CD4-positive, alpha-beta T cell (primary cell): ENCODE results near the gene CAMK2N1. TPM values are rescaled to one million over a fixed set of nuclear protein-coding genes. Genes with fewer than 3 reads are reported as not detected.

Experiments used
- ATAC-seq: fragments of 200-7000 bp; cut with Tn5 transposase; one replicate; pipeline ENCODE4 v1.10.0; 2022; ENCODE audit warnings: mild to moderate bottlenecking; ENCODE audit not compliant: poor library complexity
- CTCF ChIA-PET: fragments of 350-600 bp; sonication (Branson Sonifier 250); formaldehyde crosslinking; loops from one replicate; lab custom pipeline; 2021; ENCODE audit warnings: antibody characterized with exemption, inconsistent platforms; lab: Charles Lee
- POLR2A ChIA-PET: fragments of 350-600 bp; sonication (Branson Sonifier 250); formaldehyde crosslinking; loops from one replicate; lab custom pipeline; 2021; ENCODE audit warnings: antibody characterized with exemption, inconsistent platforms; lab: Charles Lee
- DNase-seq, 14 experiments: peaks; one replicate each; pipeline ENCODE4 v3.0.0-alpha.2; 2013 to 2020; ENCODE audit warnings: mixed read lengths in 2 of 14
- H3K27ac ChIP-seq, 2 donors: one replicate each; pipeline versions ENCODE4 v1.5.1 to v1.7.0; 2013; ENCODE audit warnings: low read length in 2 of 2, low read depth in 1 of 2, mild to moderate bottlenecking in 1 of 2
- H3K27me3 ChIP-seq, 2 experiments: 1 replicate in 1 of 2; 2 replicates in 1 of 2; pipeline versions ENCODE4 v1.6.1 to v1.7.0; 2013; ENCODE audit warnings: low read length in 2 of 2, control low read depth in 1 of 2, mild to moderate bottlenecking in 1 of 2, moderate library complexity in 1 of 2; ENCODE audit not compliant: insufficient read depth in 2 of 2, control insufficient read depth in 1 of 2
- H3K36me3 ChIP-seq: one replicate; pipeline ENCODE4 v1.6.1; 2013; ENCODE audit warnings: low read length, control low read depth; ENCODE audit not compliant: insufficient read depth
- H3K4me1 ChIP-seq: one replicate; pipeline ENCODE4 v1.6.1; 2013; ENCODE audit warnings: low read length, control low read depth; ENCODE audit not compliant: insufficient read depth
- H3K4me3 ChIP-seq: one replicate; pipeline ENCODE4 v1.5.1; 2013; ENCODE audit warnings: mild to moderate bottlenecking, low read length, moderate library complexity
- H3K9me3 ChIP-seq, 2 experiments: 1 replicate in 1 of 2; 2 replicates in 1 of 2; pipeline versions ENCODE4 v1.6.1 to v1.7.0; 2013; ENCODE audit warnings: low read length in 2 of 2, mild to moderate bottlenecking in 2 of 2, control low read depth in 1 of 2, moderate library complexity in 1 of 2; ENCODE audit not compliant: control insufficient read depth in 1 of 2, insufficient read depth in 1 of 2
- H3K27ac Mint-ChIP-seq: one replicate; pipeline ENCODE4 v1.8.0; 2020; ENCODE audit warnings: mixed read lengths
- H3K27me3 Mint-ChIP-seq: one replicate; pipeline ENCODE4 v1.8.0; 2021; ENCODE audit warnings: mixed read lengths
- H3K36me3 Mint-ChIP-seq: one replicate; pipeline ENCODE4 v1.8.0; 2021; ENCODE audit warnings: low read depth, mixed read lengths
- H3K4me1 Mint-ChIP-seq: one replicate; pipeline ENCODE4 v1.8.0; 2021; ENCODE audit warnings: low read depth, mixed read lengths
- H3K4me3 Mint-ChIP-seq: one replicate; pipeline ENCODE4 v1.8.0; 2020; ENCODE audit warnings: mild to moderate bottlenecking, mixed read lengths
- H3K9me3 Mint-ChIP-seq: one replicate; pipeline ENCODE4 v1.8.0; 2020; ENCODE audit warnings: mixed read lengths
- CTCF ChIP-seq: fragments of 200-600 bp; IDR thresholded peaks from one replicate; pipeline ENCODE4 v1.8.0; 2022; ENCODE audit warnings: antibody characterized with exemption, mild to moderate bottlenecking
- intact Hi-C, 2 experiments: fragments of 100-400 bp; cut with DNase I in 1 of 2; cut with micrococcal nuclease in 1 of 2; formaldehyde crosslinking; loops; one replicate each; pipeline versions ENCODE4 v1.15.1 to v1.9.0; 2023 to 2025; cut with DNase I, micrococcal nuclease
- total RNA-seq, 174 experiments: library from RNA in 2 of 174; stranded (reverse) in 2 of 174; gene quantifications; one replicate each; pipeline ENCODE4 v1.2.3 and lab custom pipeline; 2021 to 2026

CAMK2N1 gene
- total RNA-seq, 2 experiments from 2014 or later = 2.3 TPM

GRCh38 chr1:20507248-20507563, 21.2 kb upstream of the CAMK2N1 start:
- peak overlapping the region; percentile 100 for H3K4me3 ChIP-seq
- CTCF ChIA-PET = no interaction called here
- ATAC-seq = peak; percentile 59
- TF ChIP-seq CTCF = no peak
- Mint-ChIP-seq H3K9me3 (no peaks in the 10 kb centered on the region), H3K27me3 (peaks cover 11% of the 10 kb centered on the region), H3K4me3 (peak overlapping the region; percentile 86), H3K36me3 (peaks cover 34% of the 10 kb centered on the region), H3K27ac (peak overlapping the region; percentile 83), H3K4me1 (peaks cover 30% of the 10 kb centered on the region)
- no peak for DNase-seq
- POLR2A ChIA-PET = interaction anchor here (1.3 kb wide), 3 partner anchors 14 to 127 kb away, joined by 4 to 10 read pairs (median 10); partner anchors contain the start of genes CAMK2N1 and PINK1
- intact Hi-C loops = loop anchor here in 1 of 2 experiments (5.0 kb wide), 3 partner anchors 670 to 1300 kb away; partner anchors contain the start of genes EIF4G3, EMC1 and MRTO4
- no peaks in the 10 kb centered on the region for H3K27me3 ChIP-seq
- H3K4me1 ChIP-seq = peaks cover 25% of the 10 kb centered on the region
- H3K9me3 ChIP-seq = no peaks in the 10 kb centered on the region
- peaks cover 20% of the 10 kb centered on the region for H3K36me3 ChIP-seq
- H3K27ac ChIP-seq = peak overlapping the region; percentile 93 to 98

DNA sequence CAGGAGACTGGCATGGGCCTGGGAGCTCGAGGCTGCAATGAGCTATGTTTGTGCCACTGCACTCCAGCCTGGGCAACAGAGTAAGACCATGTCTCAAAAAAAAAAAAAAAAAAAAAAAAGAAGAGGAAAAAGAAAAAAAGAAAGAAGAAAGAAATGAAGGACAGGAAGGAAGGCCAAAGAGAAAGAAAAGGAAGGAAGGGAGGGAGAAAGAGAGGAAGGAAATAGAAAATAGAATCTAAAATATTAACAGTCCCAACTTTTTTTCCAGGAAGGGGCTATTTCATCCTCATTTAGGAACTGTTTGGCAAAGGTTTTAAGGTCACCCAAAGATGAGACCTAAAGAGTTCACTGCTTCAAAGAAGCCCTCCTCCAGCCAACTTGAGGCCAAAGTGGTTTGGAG, 19.5 kb upstream of the CAMK2N1 start:
- POLR2A ChIA-PET = no interaction called here
- DNase-seq (no peak), ATAC-seq (no peak)
- Histone ChIP-seq H3K4me1 (peaks cover 25% of the 10 kb centered on the region), H3K27me3 (no peaks in the 10 kb centered on the region), H3K4me3 (no peak overlapping the region), H3K27ac (no peak overlapping the region), H3K9me3 (no peaks in the 10 kb centered on the region), H3K36me3 (peaks cover 37% of the 10 kb centered on the region)
- Mint-ChIP-seq H3K4me3 (peak overlapping the region; percentile 86), H3K9me3 (no peaks in the 10 kb centered on the region), H3K27ac (no peak overlapping the region), H3K4me1 (peaks cover 30% of the 10 kb centered on the region), H3K36me3 (peaks cover 51% of the 10 kb centered on the region), H3K27me3 (no peaks in the 10 kb centered on the region)
- CTCF ChIA-PET = no interaction called here
- no peak for TF ChIP-seq CTCF
- intact Hi-C loops = loop anchor here in 1 of 2 experiments (5.0 kb wide), 3 partner anchors 672 to 1298 kb away; partner anchors contain the start of genes EIF4G3, EMC1 and MRTO4

- ChIA-PET CTCF (no interaction called here), POLR2A (no interaction called here)
Measured at GRCh38 chr1:20500716-20501115, 14.7 kb upstream of the CAMK2N1 start.

More at GRCh38 chr1:20500716-20501115, 14.7 kb upstream of the CAMK2N1 start:
- H3K27ac ChIP-seq = no peak overlapping the region
- Mint-ChIP-seq H3K27me3 (no peaks in the 10 kb centered on the region), H3K36me3 (peaks cover 62% of the 10 kb centered on the region), H3K4me3 (no peak overlapping the region), H3K4me1 (peaks cover 12% of the 10 kb centered on the region), H3K9me3 (no peaks in the 10 kb centered on the region), H3K27ac (no peak overlapping the region)
- peaks cover 54% of the 10 kb centered on the region for H3K36me3 ChIP-seq
- no peak for ATAC-seq
- H3K4me3 ChIP-seq = no peak overlapping the region
- no peak for DNase-seq
- intact Hi-C loops = no loop called here
- no peaks in the 10 kb centered on the region for H3K9me3 ChIP-seq
- TF ChIP-seq CTCF = no peak
- H3K4me1 ChIP-seq = peaks cover 7% of the 10 kb centered on the region
- no peaks in the 10 kb centered on the region for H3K27me3 ChIP-seq
